Measurements from ENCODE around the gene CUL1. TPM values are rescaled to one million over a fixed set of nuclear protein-coding genes. Genes with fewer than 3 reads are reported as not detected.

CUL1 gene
- total RNA-seq, 1 experiment from 2014 or later: 53.1 TPM

- no peak for TF ChIP-seq EGR1 (IDR thresholded peaks at IDR 0.05; ENCODE audit: low read depth)
Measured at GRCh38 chr7:148708026-148708885, 9.6 kb downstream of the CUL1 start (continued).

- DNase-seq (ENCODE audit: low read depth, low spot score): no peak
- ChIA-PET CTCF (no interaction called here), RAD21 (ENCODE audit: low non-redundant PET in 1 of 2, low total read pairs in 2 of 2, uncharacterized antibody in 2 of 2, unreplicated experiment in 2 of 2) (no interaction called here), POLR2A (interaction anchor here (1.2 kb wide), 1 partner anchor 10 kb away, joined by 4 read pairs; the partner anchor contains the start of gene CUL1)
- no TSS peak for BruUV-seq (replicated peaks)
- TF ChIP-seq SRF (IDR thresholded peaks at IDR 0.05; ENCODE audit: low read depth) (no peak), JUND (IDR thresholded peaks at IDR 0.05) (no peak), ZBTB33 (IDR thresholded peaks at IDR 0.05; ENCODE audit: extremely low read depth, insufficient replicate concordance, low read length) (no peak), CTCF (IDR thresholded peaks at IDR 0.05 in 2 of 3, conservative IDR thresholded peaks at IDR 0.05 in 1 of 3; ENCODE audit: borderline replicate concordance in 1 of 3, insufficient read depth in 1 of 3, low read depth in 2 of 3, low read length in 2 of 3) (no peak), ZNF274 (IDR thresholded peaks at IDR 0.05; ENCODE audit: low read depth, low read length) (no peak), REST (IDR thresholded peaks at IDR 0.05; ENCODE audit: low read depth) (no peak), CBX3 (IDR thresholded peaks at IDR 0.05; ENCODE audit: low read depth) (no peak), ELF1 (IDR thresholded peaks at IDR 0.05; ENCODE audit: borderline replicate concordance, low read depth) (no peak), TCF7L2 (IDR thresholded peaks at IDR 0.05; ENCODE audit: borderline replicate concordance, extremely low read depth, insufficient read depth, insufficient read length) (no peak), FOSL1 (IDR thresholded peaks at IDR 0.05; ENCODE audit: low read depth) (no peak), POLR2AphosphoS5 (IDR thresholded peaks at IDR 0.05; ENCODE audit: low read depth, low read length) (no peak), SIN3A (IDR thresholded peaks at IDR 0.05; ENCODE audit: low read depth) (no peak), SP1 (IDR thresholded peaks at IDR 0.05; ENCODE audit: low read depth) (no peak), EGR1 (IDR thresholded peaks at IDR 0.05; ENCODE audit: low read depth) (no peak), MAX (IDR thresholded peaks at IDR 0.05) (no peak), YY1 (IDR thresholded peaks at IDR 0.05; ENCODE audit: extremely low read depth, insufficient replicate concordance, low read depth, low read length) (no peak), ZFX (IDR thresholded peaks at IDR 0.05) (no peak)
- H3K9ac ChIP-seq (ENCODE audit: low read length): no peak overlapping the region
- peaks cover 39% of the 10 kb centered on the region; the same call in 1 of the 2 replicates for H4K20me1 ChIP-seq (ENCODE audit: insufficient read depth)
- no peaks in the 10 kb centered on the region for H3K9me3 ChIP-seq (ENCODE audit: control insufficient read depth in 1 of 2, insufficient read depth in 1 of 2, low read depth in 1 of 2, low read length in 2 of 2)
- H3K9me2 ChIP-seq (ENCODE audit: insufficient read depth): no peaks in the 10 kb centered on the region
- no peak overlapping the region for H3K4me2 ChIP-seq (ENCODE audit: low read length)
- H3K27ac ChIP-seq (ENCODE audit: low read depth, low read length): no peak overlapping the region
- H3K79me2 ChIP-seq (ENCODE audit: insufficient read depth, low read length): peaks cover 99% of the 10 kb centered on the region
- no peaks in the 10 kb centered on the region for H3K27me3 ChIP-seq (ENCODE audit: insufficient read depth, low read length)
- no peak for ATAC-seq
- no peaks in the 10 kb centered on the region for H3K36me3 ChIP-seq (ENCODE audit: control insufficient read depth in 1 of 2, insufficient read depth in 2 of 2, low read length in 2 of 2)
- no peak overlapping the region for H3K4me3 ChIP-seq (replicated peaks in 1 of 2; ENCODE audit: low read depth in 1 of 2, low read length in 2 of 2)
- intact Hi-C loops (cut with micrococcal nuclease): no loop called here
- H3K4me1 ChIP-seq (ENCODE audit: control insufficient read depth in 1 of 2, insufficient read depth in 2 of 2, low read length in 2 of 2): peaks cover 0 to under 1% of the 10 kb centered on the region in 2 experiments; a peak in 1 of 4 replicates
- no peak overlapping the region for H2AFZ ChIP-seq (ENCODE audit: low read depth, low read length, poor library complexity, severe bottlenecking)
Measured at GRCh38 chr7:148709014-148709413, 10.3 kb downstream of the CUL1 start.

All from HCT116 (cell line).